ENCODE results near the gene HPSE2. TPM values are rescaled to one million over a fixed set of nuclear protein-coding genes. Genes with fewer than 3 reads are reported as not detected.
"Not testable (repeated sequence)": the region's sequence is repeated elsewhere in the genome, so short reads cannot be mapped to it uniquely, and the experiment has no call there.

HPSE2 gene
- polyA plus RNA-seq (2013, experiment 1 of 4): 3.6 TPM
- polyA plus RNA-seq (2013, experiment 2 of 4): 8.6 TPM
- 3.7 TPM for polyA plus RNA-seq (2013, experiment 3 of 4)
- polyA plus RNA-seq (2013, experiment 4 of 4): 5.6 TPM

- H3K27ac ChIP-seq (ENCODE audit: insufficient read depth, low read depth, low read length, poor library complexity, severe bottlenecking): no peak within 1 kb of the TSS
- H3K4me3 ChIP-seq (ENCODE audit: insufficient read depth, low read depth, low read length): peak within 1 kb of the TSS; percentile 44
- WGBS, 2 experiments: 0% methylated on average over 37 to 38 of the region's 43 CpGs
- peaks cover 80% of the 10 kb centered on the region for H3K27me3 ChIP-seq (ENCODE audit: control insufficient read depth, insufficient read depth, low read length, poor library complexity, severe bottlenecking)
- H3K4me1 ChIP-seq (ENCODE audit: control insufficient read depth, insufficient read depth, low read length): peaks cover 10% of the 10 kb centered on the region
- no peaks in the 10 kb centered on the region for H3K9me3 ChIP-seq (ENCODE audit: control insufficient read depth, low read length)
- no peaks in the 10 kb centered on the region for H3K36me3 ChIP-seq (ENCODE audit: control insufficient read depth, insufficient read depth, low read length)
Observed at GRCh38 chr10:99235658-99236626, at the start of gene HPSE2. Gene HPSE2 (minus strand): TSS chr10:99235852.

GRCh38 chr10:99280472-99280871, 44.8 kb upstream of the HPSE2 start:
- Histone ChIP-seq H3K9me3 (ENCODE audit: control insufficient read depth, low read length) (peaks cover 4% of the 10 kb centered on the region), H3K27me3 (ENCODE audit: control insufficient read depth, insufficient read depth, low read length, poor library complexity, severe bottlenecking) (no peaks in the 10 kb centered on the region), H3K4me1 (ENCODE audit: control insufficient read depth, insufficient read depth, low read length) (no peaks in the 10 kb centered on the region), H3K4me3 (ENCODE audit: insufficient read depth, low read depth, low read length) (no peak overlapping the region), H3K36me3 (ENCODE audit: control insufficient read depth, insufficient read depth, low read length) (no peaks in the 10 kb centered on the region), H3K27ac (ENCODE audit: insufficient read depth, low read depth, low read length, poor library complexity, severe bottlenecking) (no peak overlapping the region)
- WGBS, 2 experiments: 35 to 58% methylated on average over 2 of the region's 2 CpGs

GRCh38 chr10:99279626-99280111, 44.0 kb upstream of the HPSE2 start:
- WGBS, 2 experiments: 40 to 53% methylated on average over 1 of the region's 1 CpG

GRCh38 chr10:99276848-99277486, 41.3 kb upstream of the HPSE2 start:
- Histone ChIP-seq H3K4me1 (ENCODE audit: control insufficient read depth, insufficient read depth, low read length) (no peaks in the 10 kb centered on the region), H3K9me3 (ENCODE audit: control insufficient read depth, low read length) (no peaks in the 10 kb centered on the region), H3K4me3 (ENCODE audit: insufficient read depth, low read depth, low read length) (no peak overlapping the region), H3K27ac (ENCODE audit: insufficient read depth, low read depth, low read length, poor library complexity, severe bottlenecking) (no peak overlapping the region), H3K36me3 (ENCODE audit: control insufficient read depth, insufficient read depth, low read length) (no peaks in the 10 kb centered on the region), H3K27me3 (ENCODE audit: control insufficient read depth, insufficient read depth, low read length, poor library complexity, severe bottlenecking) (no peaks in the 10 kb centered on the region)
- WGBS, 2 experiments: 18 to 21% methylated on average over 4 of the region's 6 CpGs

More at GRCh38 chr10:99279626-99280111, 44.0 kb upstream of the HPSE2 start:
- no peaks in the 10 kb centered on the region for H3K36me3 ChIP-seq (ENCODE audit: control insufficient read depth, insufficient read depth, low read length)
- H3K4me1 ChIP-seq (ENCODE audit: control insufficient read depth, insufficient read depth, low read length): no peaks in the 10 kb centered on the region
- no peak overlapping the region for H3K27ac ChIP-seq (ENCODE audit: insufficient read depth, low read depth, low read length, poor library complexity, severe bottlenecking)
- H3K27me3 ChIP-seq (ENCODE audit: control insufficient read depth, insufficient read depth, low read length, poor library complexity, severe bottlenecking): no peaks in the 10 kb centered on the region
- H3K9me3 ChIP-seq (ENCODE audit: control insufficient read depth, low read length): peaks cover 4% of the 10 kb centered on the region
- no peak overlapping the region for H3K4me3 ChIP-seq (ENCODE audit: insufficient read depth, low read depth, low read length)

- Histone ChIP-seq H3K4me1 (ENCODE audit: control insufficient read depth, insufficient read depth, low read length) (peaks cover 6% of the 10 kb centered on the region), H3K27me3 (ENCODE audit: control insufficient read depth, insufficient read depth, low read length, poor library complexity, severe bottlenecking) (no peaks in the 10 kb centered on the region), H3K4me3 (ENCODE audit: insufficient read depth, low read depth, low read length) (no peak overlapping the region), H3K36me3 (ENCODE audit: control insufficient read depth, insufficient read depth, low read length) (no peaks in the 10 kb centered on the region), H3K9me3 (ENCODE audit: control insufficient read depth, low read length) (peaks cover 4% of the 10 kb centered on the region), H3K27ac (ENCODE audit: insufficient read depth, low read depth, low read length, poor library complexity, severe bottlenecking) (peak overlapping the region; percentile 76)
- WGBS, 2 experiments: 23 to 27% methylated on average over 4 of the region's 4 CpGs
Observed at GRCh38 chr10:99266383-99266782, 30.7 kb upstream of the HPSE2 start.

GRCh38 chr10:99248824-99249223, 13.2 kb upstream of the HPSE2 start:
- Histone ChIP-seq H3K4me3 (ENCODE audit: insufficient read depth, low read depth, low read length) (no peak overlapping the region), H3K27me3 (ENCODE audit: control insufficient read depth, insufficient read depth, low read length, poor library complexity, severe bottlenecking) (no peaks in the 10 kb centered on the region), H3K9me3 (ENCODE audit: control insufficient read depth, low read length) (peaks cover 7% of the 10 kb centered on the region), H3K4me1 (ENCODE audit: control insufficient read depth, insufficient read depth, low read length) (no peaks in the 10 kb centered on the region), H3K27ac (ENCODE audit: insufficient read depth, low read depth, low read length, poor library complexity, severe bottlenecking) (no peak overlapping the region), H3K36me3 (ENCODE audit: control insufficient read depth, insufficient read depth, low read length) (no peaks in the 10 kb centered on the region)
- WGBS, 2 experiments: 44 to 48% methylated on average over 2 of the region's 2 CpGs

- H3K36me3 ChIP-seq (ENCODE audit: control insufficient read depth, insufficient read depth, low read length); H3K27me3 ChIP-seq (ENCODE audit: control insufficient read depth, insufficient read depth, low read length, poor library complexity, severe bottlenecking); H3K4me1 ChIP-seq (ENCODE audit: control insufficient read depth, insufficient read depth, low read length); H3K27ac ChIP-seq (ENCODE audit: insufficient read depth, low read depth, low read length, poor library complexity, severe bottlenecking); H3K4me3 ChIP-seq (ENCODE audit: insufficient read depth, low read depth, low read length); H3K9me3 ChIP-seq (ENCODE audit: control insufficient read depth, low read length): not testable (repeated sequence)
Observed at GRCh38 chr10:99247893-99248292, 12.2 kb upstream of the HPSE2 start.

- Histone ChIP-seq H3K9me3 (ENCODE audit: control insufficient read depth, low read length) (no peaks in the 10 kb centered on the region), H3K27ac (ENCODE audit: insufficient read depth, low read depth, low read length, poor library complexity, severe bottlenecking) (no peak overlapping the region), H3K4me1 (ENCODE audit: control insufficient read depth, insufficient read depth, low read length) (peaks cover 10% of the 10 kb centered on the region), H3K27me3 (ENCODE audit: control insufficient read depth, insufficient read depth, low read length, poor library complexity, severe bottlenecking) (peaks cover 71% of the 10 kb centered on the region), H3K36me3 (ENCODE audit: control insufficient read depth, insufficient read depth, low read length) (no peaks in the 10 kb centered on the region), H3K4me3 (ENCODE audit: insufficient read depth, low read depth, low read length) (peak overlapping the region; percentile 44)
- WGBS, 2 experiments: 5 to 6% methylated on average over 25 of the region's 25 CpGs
Observed at GRCh38 chr10:99236627-99237309, 1.1 kb upstream of the HPSE2 start.

GRCh38 chr10:99234791-99235657, 628 bp downstream of the HPSE2 start:
- Histone ChIP-seq H3K27ac (ENCODE audit: insufficient read depth, low read depth, low read length, poor library complexity, severe bottlenecking) (no peak overlapping the region), H3K4me3 (ENCODE audit: insufficient read depth, low read depth, low read length) (peak overlapping the region; percentile 44), H3K27me3 (ENCODE audit: control insufficient read depth, insufficient read depth, low read length, poor library complexity, severe bottlenecking) (peaks cover 89% of the 10 kb centered on the region), H3K4me1 (ENCODE audit: control insufficient read depth, insufficient read depth, low read length) (peaks cover 10% of the 10 kb centered on the region), H3K36me3 (ENCODE audit: control insufficient read depth, insufficient read depth, low read length) (no peaks in the 10 kb centered on the region), H3K9me3 (ENCODE audit: control insufficient read depth, low read length) (no peaks in the 10 kb centered on the region)
- 1 to 2% methylated on average over 13 to 17 of the region's 17 CpGs for WGBS, 2 experiments

All from ectodermal cell (in vitro differentiated cells).